IMR-90 (cell line): ENCODE measurements around the gene ZNF217. TPM values are rescaled to one million over a fixed set of nuclear protein-coding genes. Genes with fewer than 3 reads are reported as not detected.
"Not testable (repeated sequence)": the region's sequence is repeated elsewhere in the genome, so short reads cannot be mapped to it uniquely, and the experiment has no call there.

Experiments
- ATAC-seq: fragments of 200-7000 bp; cut with Tn5 transposase; 2 replicates; pipeline ENCODE4 v1.9.1; 2020; ENCODE audit warnings: low read depth, mild to moderate bottlenecking, moderate library complexity
- BruUV-seq: library from RNA; stranded (reverse); fragments of 400-500 nt; replicated peaks from 2 replicates; lab custom pipeline; 2021; lab: Mats Ljungman, UMichigan
- CTCF ChIA-PET: fragments of 300-600 bp; formaldehyde crosslinking; extraction: SDS; loops from one replicate; lab custom pipeline; 2021; ENCODE audit warnings: antibody characterized with exemption; lab: Yijun Ruan, JAX
- POLR2A ChIA-PET: fragments of 300-600 bp; sonication (Branson Sonifier 250); formaldehyde crosslinking; loops from one replicate; lab custom pipeline; 2022; ENCODE audit warnings: antibody characterized with exemption; ENCODE audit not compliant: unreplicated experiment; lab: Charles Lee
- DNase-seq: peaks from one replicate; pipeline ENCODE4 v3.0.0; 2013
- H2AFZ ChIP-seq: replicated peaks from 2 replicates; pipeline ENCODE3; 2013; ENCODE audit warnings: low read length, mild to moderate bottlenecking; ENCODE audit not compliant: poor library complexity
- H2AK5ac ChIP-seq: 2 replicates; pipeline ENCODE4 v1.6.1; 2013; ENCODE audit warnings: low read depth, low read length, inconsistent platforms
- H2AK9ac ChIP-seq: replicated peaks from 2 replicates; pipeline ENCODE3; 2013; ENCODE audit warnings: mild to moderate bottlenecking, low read depth, low read length, moderate library complexity; ENCODE audit not compliant: poor library complexity
- H2BK120ac ChIP-seq: 2 replicates; pipeline ENCODE4 v1.6.1; 2013; ENCODE audit warnings: low read depth, low read length, inconsistent platforms
- H2BK15ac ChIP-seq: 3 replicates; pipeline ENCODE4 v1.6.1; 2013; ENCODE audit warnings: low read depth, low read length, inconsistent platforms
- H2BK20ac ChIP-seq: 2 replicates; pipeline ENCODE4 v1.6.1; 2013; ENCODE audit warnings: low read depth, mild to moderate bottlenecking, inconsistent platforms, low read length, moderate library complexity
- H2BK5ac ChIP-seq: 2 replicates; pipeline ENCODE4 v1.6.1; 2013; ENCODE audit warnings: mild to moderate bottlenecking, low read depth, low read length, inconsistent platforms; ENCODE audit not compliant: poor library complexity, severe bottlenecking
- H3K14ac ChIP-seq: replicated peaks from 2 replicates; pipeline ENCODE4 v1.6.1; 2013; ENCODE audit warnings: low read depth, low read length, inconsistent platforms
- H3K18ac ChIP-seq: 2 replicates; pipeline ENCODE4 v1.6.1; 2013; ENCODE audit warnings: low read depth, low read length, control low read depth
- H3K23ac ChIP-seq: 2 replicates; pipeline ENCODE4 v1.6.1; 2013; ENCODE audit warnings: low read depth, low read length, inconsistent platforms
- H3K27ac ChIP-seq: 2 replicates; pipeline ENCODE4 v1.5.1; 2013; ENCODE audit warnings: mild to moderate bottlenecking, control low read depth, low read length; ENCODE audit not compliant: insufficient read depth
- H3K27me3 ChIP-seq: 2 replicates; pipeline ENCODE4 v1.6.1; 2013; ENCODE audit warnings: low read length; ENCODE audit not compliant: control insufficient read depth, insufficient read depth
- H3K36me3 ChIP-seq: 2 replicates; pipeline ENCODE4 v1.6.1; 2013; ENCODE audit warnings: low read length, mixed read lengths; ENCODE audit not compliant: control insufficient read depth, insufficient read depth
- H3K4ac ChIP-seq: 2 replicates; pipeline ENCODE4 v1.6.1; 2013; ENCODE audit warnings: low read depth, low read length, inconsistent platforms
- H3K4me1 ChIP-seq: 2 replicates; pipeline ENCODE4 v1.6.1; 2013; ENCODE audit warnings: low read length, mixed read lengths; ENCODE audit not compliant: control insufficient read depth, insufficient read depth
- H3K4me2 ChIP-seq: 2 replicates; pipeline ENCODE4 v1.6.1; 2013; ENCODE audit warnings: low read depth, mild to moderate bottlenecking, control low read depth, low read length, moderate library complexity
- H3K4me3 ChIP-seq: 2 replicates; pipeline ENCODE4 v1.5.1; 2013; ENCODE audit warnings: low read depth, mild to moderate bottlenecking, control low read depth, low read length, moderate library complexity; ENCODE audit not compliant: insufficient read depth
- H3K56ac ChIP-seq: 2 replicates; pipeline ENCODE4 v1.6.1; 2013; ENCODE audit warnings: low read length, inconsistent platforms; ENCODE audit not compliant: insufficient read depth; ENCODE audit errors: extremely low read depth
- H3K79me1 ChIP-seq, 2 experiments: 2 replicates each; pipeline ENCODE4 v1.6.1; 2013; ENCODE audit warnings: low read length in 2 of 2, inconsistent platforms in 1 of 2, low read depth in 1 of 2
- H3K9ac ChIP-seq: 2 replicates; pipeline ENCODE4 v1.6.1; 2013; ENCODE audit warnings: low read depth, low read length, control low read depth
- H3K9me1 ChIP-seq: 2 replicates; pipeline ENCODE4 v1.6.1; 2013; ENCODE audit warnings: low read length, inconsistent platforms; ENCODE audit not compliant: insufficient read depth
- H3K9me3 ChIP-seq: 2 replicates; pipeline ENCODE4 v1.6.1; 2013; ENCODE audit warnings: low read length; ENCODE audit not compliant: control insufficient read depth, insufficient read depth
- H4K20me1 ChIP-seq: 2 replicates; pipeline ENCODE4 v1.6.1; 2013; ENCODE audit warnings: low read length, inconsistent platforms; ENCODE audit not compliant: insufficient read depth
- H4K5ac ChIP-seq: 2 replicates; pipeline ENCODE4 v1.6.1; 2013; ENCODE audit warnings: mild to moderate bottlenecking, low read depth, low read length, control low read depth
- H4K8ac ChIP-seq, 2 experiments: 2 replicates each; pipeline ENCODE4 v1.6.1; 2013; ENCODE audit warnings: low read depth in 2 of 2, low read length in 2 of 2, control low read depth in 1 of 2, inconsistent platforms in 1 of 2
- H4K91ac ChIP-seq: 2 replicates; pipeline ENCODE4 v1.6.1; 2013; ENCODE audit warnings: low read depth, low read length, inconsistent platforms; ENCODE audit not compliant: insufficient read depth
- WGBS, 2 experiments: methylation state at CpG; one replicate each; pipeline versions ENCODE4 v1.1.5 to v1.1.7; 2013; ENCODE audit warnings: missing lambda C conversion rate in 2 of 2; ENCODE audit not compliant: insufficient read length in 1 of 2; ENCODE audit errors: extremely low coverage in 2 of 2; 5-methylcytosine and 5-hydroxymethylcytosine counted together
- dilution Hi-C: fragments of 300-500 bp; cut with HindIII; formaldehyde crosslinking; loops from one replicate; pipeline ENCODE4 v1.14.3; 2018; ENCODE audit warnings: low sequenced_read_pairs; ENCODE audit not compliant: unreplicated experiment
- in situ Hi-C: fragments of 300-500 bp; cut with MboI; formaldehyde crosslinking; loops from 3 replicates; pipeline ENCODE4 v1.14.3; 2019; ENCODE audit warnings: low sequenced_read_pairs, inconsistent platforms, mixed read lengths
- intact Hi-C: fragments of 100-400 bp; cut with micrococcal nuclease; formaldehyde crosslinking; loops from 2 replicates; pipeline ENCODE4 v1.10.0; 2022
- polyA plus RNA-seq, 3 experiments: library from polyadenylated mRNA; depleted of rRNA; stranded (reverse); fragments of >200 nt; gene quantifications; 2 replicates each; pipeline ENCODE4 v1.2.3, GENCODE V29; 2012; ENCODE audit warnings: low replicate concordance in 1 of 3
- total RNA-seq: library from RNA; depleted of rRNA; stranded (reverse); fragments of >200 nt; gene quantifications from 2 replicates; pipeline ENCODE4 v1.2.3, GENCODE V29; 2012

The ZNF217 gene
- total and polyA plus RNA-seq, 2 of the 4 experiments (the other 2 are of a cell fraction), result 9.1 to 27.8 TPM

DNA sequence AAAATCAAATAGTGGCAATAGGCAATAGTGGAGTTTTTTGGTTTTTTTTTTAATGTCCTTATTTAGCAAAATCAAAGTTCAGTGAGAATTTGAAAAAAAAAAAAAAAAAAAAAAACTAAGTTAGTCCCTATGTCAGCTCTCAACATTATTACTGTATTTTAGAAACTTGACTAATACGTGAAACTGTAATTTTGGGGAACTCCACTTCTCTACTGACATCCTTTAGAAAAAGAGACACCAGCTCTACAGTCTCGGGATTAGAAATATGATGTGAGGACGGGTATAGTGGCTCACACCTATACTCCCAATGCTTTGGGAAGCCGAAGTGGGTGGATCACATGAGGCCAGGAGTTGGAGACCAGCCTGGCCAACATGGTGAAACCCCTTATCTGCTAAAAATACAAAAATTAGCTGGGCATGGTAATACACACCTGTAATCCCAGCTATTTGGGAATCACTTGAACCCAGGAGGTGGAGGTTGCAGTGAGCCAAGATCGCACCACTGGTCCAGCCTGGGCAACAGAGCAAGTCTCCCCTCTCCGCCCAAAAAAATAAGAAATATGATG lies 8.6 kb downstream of the ZNF217 start:
- H3K27ac ChIP-seq, result peak overlapping the region; percentile 27; the same call in 1 of the 2 replicates
- H3K27me3 ChIP-seq, H3K18ac ChIP-seq, DNase-seq, H3K23ac ChIP-seq, CTCF ChIA-PET, BruUV-seq, H3K4me3 ChIP-seq, H2AFZ ChIP-seq, H4K91ac ChIP-seq, H4K8ac ChIP-seq, H2AK9ac ChIP-seq, H2AK5ac ChIP-seq, H3K9ac ChIP-seq, H2BK20ac ChIP-seq, H3K9me3 ChIP-seq, H3K56ac ChIP-seq, intact Hi-C loops, dilution Hi-C loops, POLR2A ChIA-PET, ATAC-seq, H3K4me2 ChIP-seq, H4K5ac ChIP-seq, H2BK120ac ChIP-seq, H2BK15ac ChIP-seq: not testable (repeated sequence)
- peaks cover 18% of the 10 kb centered on the region for H3K9me1 ChIP-seq
- H3K14ac ChIP-seq, result 0 out of 2 replicates have a peak overlapping the region, but pooled peaks have one; percentile 52
- WGBS, 2 experiments, result no CpG with 5 or more reads among the region's 6 CpGs
- H3K4ac ChIP-seq, result peak overlapping the region; percentile 16; the same call in 1 of the 2 replicates
- H4K20me1 ChIP-seq, result peaks cover 30% of the 10 kb centered on the region
- H2BK5ac ChIP-seq, result peak overlapping the region; percentile 36
- H3K36me3 ChIP-seq, result peaks cover 25% of the 10 kb centered on the region
- peaks cover 4 to 20% of the 10 kb centered on the region in 2 experiments; a peak in 3 of 4 replicates for H3K79me1 ChIP-seq
- H3K4me1 ChIP-seq, result peaks cover 16% of the 10 kb centered on the region
- in situ Hi-C loops, result loop anchor here (10.0 kb wide), 1 partner anchor 170 kb away; no protein-coding TSS in a partner anchor

DNA sequence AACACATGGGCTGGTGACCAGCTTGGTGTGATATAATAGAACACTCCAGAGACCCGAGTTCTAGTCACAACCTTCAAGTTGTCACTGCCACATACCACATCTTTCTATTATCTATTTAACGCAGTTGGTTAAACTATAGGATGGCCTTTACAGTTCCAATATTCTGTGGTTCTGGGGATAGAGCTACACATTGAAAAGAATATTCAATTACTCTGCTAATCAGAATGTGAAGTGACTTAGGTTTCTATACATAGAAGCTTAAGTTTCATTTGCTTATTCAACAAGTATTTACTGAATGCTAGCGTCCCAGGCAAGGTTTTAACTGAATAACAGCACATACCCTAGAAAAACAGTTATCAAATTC lies 9.1 kb downstream of the ZNF217 start:
- Histone ChIP-seq H3K4me1 (peaks cover 20% of the 10 kb centered on the region), H3K36me3 (peaks cover 29% of the 10 kb centered on the region), H3K79me1 (peaks cover 4 to 26% of the 10 kb centered on the region in 2 experiments; a peak in 3 of 4 replicates), H3K9me1 (peaks cover 18% of the 10 kb centered on the region), H4K20me1 (peaks cover 36% of the 10 kb centered on the region)
- intact Hi-C loops, DNase-seq, H3K18ac ChIP-seq, H3K4me2 ChIP-seq, ATAC-seq, H2BK15ac ChIP-seq, H3K4ac ChIP-seq, H2BK120ac ChIP-seq, H4K91ac ChIP-seq, H3K27me3 ChIP-seq, H3K9me3 ChIP-seq, H3K27ac ChIP-seq, H2AFZ ChIP-seq, H2AK5ac ChIP-seq, BruUV-seq, H3K23ac ChIP-seq, H3K56ac ChIP-seq, POLR2A ChIA-PET, dilution Hi-C loops, H3K14ac ChIP-seq, H4K8ac ChIP-seq, CTCF ChIA-PET, H3K9ac ChIP-seq, H2AK9ac ChIP-seq, H4K5ac ChIP-seq, H2BK20ac ChIP-seq, H3K4me3 ChIP-seq, H2BK5ac ChIP-seq: not testable (repeated sequence)
- in situ Hi-C loops, result loop anchor here (10.0 kb wide), 1 partner anchor 170 kb away; no protein-coding TSS in a partner anchor
- no CpG with 5 or more reads among the region's 3 CpGs for WGBS, 2 experiments
